A549 treated with CORT108297 at 1 μM for 4 hours (cell line): ENCODE results near the gene RHBDD2. TPM values are rescaled to one million over a fixed set of nuclear protein-coding genes. Genes with fewer than 3 reads are reported as not detected.

Experiments
- total RNA-seq: library from RNA; stranded (reverse); fragments of 200-300 nt; extraction: Qiagen RNA extraction; gene quantifications from 5 replicates; pipeline ENCODE4 v1.2.3, GENCODE V29; 2022

RHBDD2 gene
- total RNA-seq = 78.9 to 102 TPM (median 96.8 TPM) in 5 replicates

DNA sequence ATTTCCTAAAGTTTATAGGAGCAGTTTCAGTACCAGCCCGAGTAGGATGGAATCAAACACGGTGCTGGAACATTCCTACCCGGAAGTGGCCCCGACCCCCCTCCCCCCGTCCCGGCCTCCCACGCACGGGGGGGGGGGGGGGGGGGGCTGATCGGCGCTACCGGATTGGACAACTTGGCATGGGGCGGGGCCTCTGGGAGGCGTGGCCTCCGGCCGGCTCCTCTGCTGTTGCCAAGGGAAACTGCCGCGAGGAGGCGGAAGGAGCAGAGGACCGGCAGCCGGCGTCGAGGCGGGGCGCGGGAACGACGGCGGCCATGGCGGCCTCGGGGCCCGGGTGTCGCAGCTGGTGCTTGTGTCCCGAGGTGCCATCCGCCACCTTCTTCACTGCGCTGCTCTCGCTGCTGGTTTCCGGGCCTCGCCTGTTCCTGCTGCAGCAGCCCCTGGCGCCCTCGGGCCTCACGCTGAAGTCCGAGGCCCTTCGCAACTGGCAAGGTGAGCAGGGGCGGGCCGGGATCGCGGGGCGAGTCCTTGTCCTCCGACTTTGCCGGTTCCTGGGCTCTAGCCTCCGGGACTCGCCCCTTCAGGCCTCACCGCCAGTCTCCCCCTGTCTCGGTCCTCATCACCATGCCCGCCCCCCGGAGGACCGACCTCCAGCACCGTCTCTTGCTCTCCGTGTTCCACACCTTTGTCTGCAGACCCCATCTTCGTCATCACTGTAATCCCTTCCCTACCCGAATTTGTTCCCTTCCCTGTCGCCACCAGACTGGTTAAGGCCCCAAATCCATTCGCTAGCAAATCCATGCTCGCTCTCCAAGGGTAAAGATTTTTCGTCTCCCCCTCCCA is at the start of gene RHBDD2:
RHBDD2 (plus strand) TSS at position 266 of the 843 bp plus-strand sequence; CDS start at position 315, 49 bp downstream.

GRCh38 chr7:75914655-75915415 is 36.0 kb downstream of the RHBDD2 start, which contains the start of gene POR:
TSS of gene POR (plus strand) at chr7:75915155. CDS start at chr7:75954002, 38,847 bp downstream.

Other genes with a start within 250 kb of the RHBDD2 start
- gene HIP1, start 140.1 kb upstream of the RHBDD2 start, total RNA-seq = 14.0 to 20.4 TPM (median 19.3 TPM) in 5 replicates
- 8.2 to 11.2 TPM (median 8.8 TPM) in 5 replicates for gene CCL26, start 106.8 kb upstream of the RHBDD2 start, total RNA-seq
- not detected in 5 replicates for gene CCL24, start 65.2 kb upstream of the RHBDD2 start, total RNA-seq
- 134 to 172 TPM (median 166 TPM) in 5 replicates for gene POR, start 36.1 kb downstream of the RHBDD2 start, total RNA-seq
- gene TMEM120A, start 115.6 kb downstream of the RHBDD2 start, total RNA-seq = 34.7 to 47.1 TPM (median 42.5 TPM) in 5 replicates
- 39.3 to 51.8 TPM (median 41.1 TPM) in 5 replicates for gene STYXL1, start 169.0 kb downstream of the RHBDD2 start, total RNA-seq
- gene MDH2, start 169.1 kb downstream of the RHBDD2 start, total RNA-seq = 333 to 418 TPM (median 378 TPM) in 5 replicates